Amniotic epithelial cell (primary cell): ENCODE results near the gene CRTAP.
"Not testable (repeated sequence)": the region's sequence is repeated elsewhere in the genome, so short reads cannot be mapped to it uniquely, and the experiment has no call there.

Experiments
- DNase-seq: peaks from one replicate; pipeline ENCODE4 v3.0.0-alpha.2; 2010; ENCODE audit warnings: low read depth

CRTAP gene

GRCh38 chr3:33174711-33175414, 61.0 kb downstream of the CRTAP start:
- DNase-seq = no peak

GRCh38 chr3:33179132-33179531, 65.3 kb downstream of the CRTAP start:
- no peak for DNase-seq

- DNase-seq = no peak
These were observed 67.4 kb downstream of the CRTAP start for GRCh38 chr3:33181229-33181628.

- DNase-seq = not testable (repeated sequence)
These were observed 67.8 kb downstream of the CRTAP start for GRCh38 chr3:33181641-33182040.

- DNase-seq = peak; percentile 40
These were observed 71.0 kb downstream of the CRTAP start for GRCh38 chr3:33184863-33185262.

- peak; percentile 28 for DNase-seq
These were observed 72.9 kb downstream of the CRTAP start for GRCh38 chr3:33186524-33187367.

GRCh38 chr3:33187368-33187634, 73.5 kb downstream of the CRTAP start:
- DNase-seq = no peak

- no peak for DNase-seq
These were observed 80.5 kb downstream of the CRTAP start for GRCh38 chr3:33194303-33194702.

- DNase-seq = no peak
These were observed 82.7 kb downstream of the CRTAP start for GRCh38 chr3:33196538-33196937.
